IMR-90 (cell line): Measurements from ENCODE around the gene RPL12.

Experiments used
- CTCF ChIP-seq: conservative IDR thresholded peaks from 2 replicates; pipeline ENCODE4 v1.5.1; 2012; ENCODE audit warnings: mild to moderate bottlenecking, low read depth, low read length, improper control_type of control experiment
- RAD21 ChIP-seq: IDR thresholded peaks from 2 replicates; pipeline ENCODE4 v1.6.1; 2012; ENCODE audit warnings: low read length, improper control_type of control experiment
- TF ChIP-seq, protein P1 (sequence below): fragments of 150-350 bp; IDR thresholded peaks from 2 replicates; pipeline ENCODE4 v1.6.1; 2016; ENCODE audit warnings: low read depth, mild to moderate bottlenecking, low read length, moderate library complexity, borderline replicate concordance

DNA sequence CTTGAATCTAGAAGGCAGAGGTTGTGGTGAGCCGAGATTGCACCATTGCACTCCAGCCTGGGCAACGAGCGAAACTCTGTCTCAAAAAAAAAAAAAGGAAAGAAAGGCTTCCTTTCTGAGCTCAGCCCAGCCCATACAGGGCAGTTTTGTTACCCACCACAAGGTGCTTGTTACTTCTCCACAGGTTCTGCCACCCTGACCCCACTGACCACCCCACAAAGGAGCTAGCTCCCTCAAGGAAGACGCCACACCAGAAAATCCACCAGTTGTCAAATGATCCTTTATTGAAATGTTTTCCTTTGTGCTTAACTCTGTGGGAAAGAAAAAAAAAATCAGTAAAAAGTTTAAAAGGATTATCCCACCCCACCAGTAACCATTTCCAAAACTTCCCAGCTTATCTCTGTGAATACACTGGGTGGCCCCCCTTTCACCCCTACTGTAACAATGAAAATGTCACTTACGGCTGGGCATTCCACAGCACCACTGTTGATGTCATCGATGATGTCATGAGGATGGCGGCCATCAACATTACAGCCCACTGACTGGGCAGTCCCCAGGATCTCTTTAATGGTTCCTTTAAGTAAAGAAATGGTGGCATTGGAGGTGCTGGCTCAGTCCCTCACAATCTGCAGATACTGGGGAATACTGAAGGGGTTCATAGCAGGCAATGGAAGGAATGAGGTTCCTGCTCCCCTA lies 3.6 kb downstream of the RPL12 start:
- TF ChIP-seq CTCF (no peak), RAD21 (no peak)
- TF ChIP-seq, protein P1, sequence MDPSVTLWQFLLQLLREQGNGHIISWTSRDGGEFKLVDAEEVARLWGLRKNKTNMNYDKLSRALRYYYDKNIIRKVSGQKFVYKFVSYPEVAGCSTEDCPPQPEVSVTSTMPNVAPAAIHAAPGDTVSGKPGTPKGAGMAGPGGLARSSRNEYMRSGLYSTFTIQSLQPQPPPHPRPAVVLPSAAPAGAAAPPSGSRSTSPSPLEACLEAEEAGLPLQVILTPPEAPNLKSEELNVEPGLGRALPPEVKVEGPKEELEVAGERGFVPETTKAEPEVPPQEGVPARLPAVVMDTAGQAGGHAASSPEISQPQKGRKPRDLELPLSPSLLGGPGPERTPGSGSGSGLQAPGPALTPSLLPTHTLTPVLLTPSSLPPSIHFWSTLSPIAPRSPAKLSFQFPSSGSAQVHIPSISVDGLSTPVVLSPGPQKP = no peak
